Hematopoietic multipotent progenitor cell treated with erythropoietin and hydrocortisone succinate and interleukin-3 and kit ligand, for 4 days (in vitro differentiated cells): ENCODE results near the gene CHPT1.
A peak's percentile ranks its signal among the peaks of the same experiment; 100 is the strongest.

ENCODE experiments used
- DNase-seq: peaks from one replicate; pipeline ENCODE4 v3.0.0-alpha.2; 2015

Gene CHPT1

DNA sequence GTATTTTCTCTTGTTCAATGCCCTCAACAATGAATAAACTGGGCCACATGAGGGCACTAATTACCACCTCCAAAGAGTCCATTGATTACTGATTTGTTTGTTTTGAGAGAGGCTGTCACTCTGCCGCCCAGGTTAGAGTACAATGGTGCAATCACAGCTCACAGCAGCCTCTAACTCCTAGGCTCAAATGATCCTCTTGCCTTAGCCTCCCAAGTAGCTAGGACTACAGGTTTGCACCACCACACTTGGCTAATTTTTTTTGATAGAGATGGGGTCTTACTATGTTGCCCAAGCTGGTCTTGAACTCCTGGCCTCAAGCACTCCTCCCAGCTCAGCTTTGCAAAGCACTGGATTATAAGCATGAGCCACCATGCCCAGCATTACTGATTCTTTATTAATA, 70.1 kb downstream of the CHPT1 start:
- no peak for DNase-seq

DNA sequence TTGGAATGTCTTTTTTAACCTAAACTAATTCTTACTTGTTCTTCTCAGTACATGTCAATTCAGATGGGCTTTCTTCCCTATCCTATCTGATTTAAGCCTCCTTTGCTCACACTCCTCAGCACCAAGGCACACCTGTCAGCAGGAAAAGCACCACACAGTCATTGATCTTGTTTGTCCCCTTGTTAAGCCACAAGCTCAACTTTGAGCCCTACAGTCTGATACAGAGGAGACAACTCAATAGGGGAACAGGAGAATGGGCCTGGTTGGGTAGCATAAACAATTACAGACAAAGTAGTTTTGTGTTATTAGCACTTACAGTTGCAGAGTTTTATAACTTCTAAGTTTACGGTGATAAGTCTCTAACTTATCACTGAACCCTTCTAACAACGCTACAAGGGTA, 71.3 kb downstream of the CHPT1 start:
- no peak for DNase-seq

DNA sequence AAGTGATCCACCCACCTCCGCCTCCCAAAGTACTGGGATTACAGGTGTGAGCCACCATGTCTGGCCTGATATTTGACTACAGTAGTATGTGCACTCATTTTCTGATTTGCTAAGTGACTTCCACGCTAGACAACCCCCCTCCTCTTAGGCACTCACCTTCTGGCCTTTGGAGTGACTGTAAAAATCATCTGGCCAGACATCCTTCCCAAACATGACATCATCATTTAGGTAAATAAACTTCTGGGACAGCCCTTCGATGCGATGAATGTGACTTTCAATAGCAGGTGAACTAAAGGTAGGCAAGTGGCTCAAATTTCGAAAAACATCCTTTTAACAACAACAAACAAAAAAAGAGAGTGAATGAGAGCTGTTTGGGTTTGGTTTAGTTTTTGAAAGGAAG, 72.4 kb downstream of the CHPT1 start:
- no peak for DNase-seq

DNA sequence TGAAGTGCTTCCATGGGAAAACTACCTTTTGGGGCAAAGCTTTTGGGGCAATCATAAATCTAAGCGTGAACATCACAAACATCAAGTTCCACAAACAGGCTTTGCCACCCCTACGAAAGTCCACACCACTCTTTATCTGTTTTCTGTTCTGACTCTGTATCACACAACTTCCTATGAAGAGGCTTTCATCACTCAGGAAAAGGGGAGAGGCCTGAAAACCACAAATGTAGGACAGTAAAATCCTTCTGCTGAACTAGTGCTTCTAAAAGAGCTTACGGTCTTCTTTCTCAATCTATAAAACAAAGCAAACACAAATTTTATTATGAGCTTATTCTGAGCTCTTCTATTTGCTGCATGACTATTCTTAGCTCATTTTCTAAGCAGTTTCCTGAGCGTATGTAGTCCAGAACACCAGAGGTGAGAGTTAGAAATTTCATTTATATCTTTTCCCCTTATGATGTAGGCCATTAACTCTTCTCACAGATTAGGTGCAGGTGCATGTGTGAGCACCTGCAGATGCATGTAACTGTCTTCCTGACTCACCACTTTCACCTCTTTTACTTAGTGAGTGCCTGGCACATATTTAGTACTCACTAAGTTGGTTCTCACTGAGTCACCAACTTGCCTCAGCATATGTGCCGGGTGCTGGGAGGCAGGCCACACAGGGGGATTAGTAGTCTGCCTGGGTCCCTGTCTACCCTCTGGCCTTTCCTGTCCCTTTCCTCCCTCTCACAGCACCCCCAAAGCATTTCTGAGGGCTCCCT, 74.8 kb downstream of the CHPT1 start:
- DNase-seq = peak; percentile 79

DNA sequence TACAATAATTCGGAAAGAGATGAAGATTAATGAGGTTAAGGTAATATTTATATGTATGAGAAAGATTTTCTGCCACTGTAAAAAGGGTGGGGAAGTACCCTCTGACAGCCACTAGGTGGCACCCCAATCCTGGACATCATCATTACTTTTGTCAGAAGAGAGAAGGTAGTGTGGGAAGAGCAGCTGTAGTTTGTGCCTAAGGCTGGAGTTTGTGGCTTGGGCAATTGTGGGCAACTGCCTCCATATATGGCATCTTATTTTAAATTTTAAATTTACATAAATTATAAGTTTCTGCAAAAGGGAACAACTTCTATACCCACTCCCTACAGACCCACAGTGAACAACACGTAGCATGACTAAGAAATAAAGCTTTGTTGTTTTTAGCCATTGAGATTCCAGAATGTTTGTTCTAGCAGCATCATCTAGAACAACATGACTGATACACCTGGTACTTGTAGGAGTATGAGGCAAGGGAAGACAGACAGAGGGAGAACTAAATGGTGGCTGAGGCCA, 76.3 kb downstream of the CHPT1 start:
- DNase-seq = peak; percentile 90

DNA sequence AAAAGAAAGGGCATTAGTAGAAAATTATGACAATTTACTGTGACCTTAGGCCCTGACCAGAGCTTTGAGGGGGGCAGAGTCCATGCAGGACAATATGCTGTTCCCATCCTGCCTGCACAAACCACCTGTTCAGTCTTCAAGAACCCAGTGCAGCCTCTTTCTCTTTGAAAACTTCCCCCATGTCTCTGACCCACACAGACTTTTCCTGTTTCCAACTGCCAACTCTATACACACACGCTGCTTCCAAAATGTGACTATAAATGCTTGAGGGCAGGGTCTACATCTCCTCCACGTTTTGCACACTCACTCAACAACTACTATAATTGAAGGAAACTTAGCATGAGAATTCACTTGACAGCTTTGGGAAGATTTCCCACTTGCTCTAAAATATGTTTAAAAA, 78.4 kb downstream of the CHPT1 start:
- DNase-seq = peak; percentile 66

DNA sequence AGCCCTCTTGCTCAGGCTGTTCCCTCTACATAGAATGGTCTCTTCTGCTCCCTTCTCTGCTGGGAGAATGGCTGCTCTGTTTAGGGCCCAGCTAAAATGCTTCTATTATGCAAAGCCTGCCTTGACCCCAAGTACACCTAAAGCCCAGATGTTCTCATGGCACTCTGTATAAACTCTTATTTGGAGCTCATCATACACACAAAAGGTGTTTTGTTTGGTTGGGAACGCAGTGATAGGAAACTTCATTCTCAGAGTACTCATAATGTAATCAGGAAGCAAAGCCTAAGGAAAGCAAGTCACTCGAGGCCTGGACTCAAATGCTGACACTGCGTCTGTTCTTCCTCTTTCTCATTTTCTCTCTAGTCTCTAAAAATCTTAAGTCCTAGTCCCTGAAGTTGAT, 80.0 kb downstream of the CHPT1 start:
- DNase-seq = peak; percentile 61

DNA sequence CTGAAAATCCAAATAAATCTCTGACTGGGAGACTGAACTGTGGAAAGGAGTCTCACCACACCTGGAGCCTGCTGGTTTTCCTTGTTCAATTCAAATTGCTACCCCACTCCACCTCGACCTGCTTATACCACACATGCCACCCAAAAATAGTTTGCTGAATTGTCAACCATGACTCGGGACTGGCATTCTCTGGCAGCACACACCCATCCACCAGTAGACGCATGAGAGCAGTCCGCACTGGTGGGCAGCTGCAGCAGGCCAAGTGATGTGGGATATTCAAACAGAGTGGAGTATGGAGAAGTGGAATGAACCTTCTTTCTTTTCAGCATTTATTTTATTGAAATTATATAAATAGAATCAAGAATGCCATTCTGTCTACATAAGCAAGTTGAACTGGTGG, 80.5 kb downstream of the CHPT1 start:
- DNase-seq = no peak
